CD4-positive, alpha-beta memory T cell (primary cell): ENCODE results near the gene TRAPPC8. TPM values are rescaled to one million over a fixed set of nuclear protein-coding genes. Genes with fewer than 3 reads are reported as not detected.
A peak's percentile ranks its signal among the peaks of the same experiment; 100 is the strongest.
"Not testable (repeated sequence)": the region's sequence is repeated elsewhere in the genome, so short reads cannot be mapped to it uniquely, and the experiment has no call there.

Experiments
- CTCF ChIA-PET: fragments of 350-600 bp; sonication (Branson Sonifier 250); formaldehyde crosslinking; loops from one replicate; lab custom pipeline; 2021; ENCODE audit warnings: inconsistent platforms; ENCODE audit not compliant: partially characterized antibody; lab: Charles Lee
- POLR2A ChIA-PET: fragments of 350-600 bp; sonication (Branson Sonifier 250); formaldehyde crosslinking; loops from one replicate; lab custom pipeline; 2021; ENCODE audit not compliant: partially characterized antibody; lab: Charles Lee
- DNase-seq, 5 donors: peaks; one replicate each; pipeline versions ENCODE4 v3.0.0 to v3.0.0-alpha.2; 2020 to 2022; ENCODE audit warnings: mixed read lengths in 1 of 5
- H3K27ac ChIP-seq: one replicate; pipeline ENCODE4 v1.7.0; 2013; ENCODE audit warnings: low read depth, low read length
- H3K27me3 ChIP-seq: 2 replicates; pipeline ENCODE4 v1.7.0; 2013; ENCODE audit warnings: mild to moderate bottlenecking, low read length, moderate library complexity; ENCODE audit not compliant: insufficient read depth
- H3K36me3 ChIP-seq: 2 replicates; pipeline ENCODE4 v1.7.0; 2013; ENCODE audit warnings: mild to moderate bottlenecking, low read length, moderate library complexity; ENCODE audit not compliant: insufficient read depth
- H3K4me1 ChIP-seq: 2 replicates; pipeline ENCODE4 v1.7.0; 2013; ENCODE audit warnings: mild to moderate bottlenecking, low read length, moderate library complexity; ENCODE audit not compliant: insufficient read depth
- H3K4me3 ChIP-seq, 2 donors: one replicate each; pipeline ENCODE4 v1.7.0; 2013; ENCODE audit warnings: low read length in 2 of 2, mild to moderate bottlenecking in 1 of 2
- H3K9me3 ChIP-seq, 2 donors: one replicate each; pipeline ENCODE4 v1.7.0; 2013; ENCODE audit warnings: low read length in 2 of 2, control low read depth in 1 of 2; ENCODE audit not compliant: control insufficient read depth in 1 of 2
- H3K27ac Mint-ChIP-seq, 7 donors: one replicate each; pipeline ENCODE4 v1.8.0; 2020 to 2021; ENCODE audit warnings: mixed read lengths in 7 of 7, mild to moderate bottlenecking in 6 of 7, inconsistent platforms in 3 of 7, moderate library complexity in 3 of 7
- H3K27me3 Mint-ChIP-seq, 2 donors: one replicate each; pipeline ENCODE4 v1.8.0; 2020 to 2021; ENCODE audit warnings: mixed read lengths in 2 of 2
- H3K36me3 Mint-ChIP-seq, 2 donors: one replicate each; pipeline ENCODE4 v1.8.0; 2020 to 2021; ENCODE audit warnings: mixed read lengths in 2 of 2, inconsistent platforms in 1 of 2, mild to moderate bottlenecking in 1 of 2
- H3K4me1 Mint-ChIP-seq, 4 donors: one replicate each; pipeline ENCODE4 v1.8.0; 2020 to 2021; ENCODE audit warnings: mixed read lengths in 4 of 4, mild to moderate bottlenecking in 1 of 4
- H3K4me3 Mint-ChIP-seq, 8 donors: one replicate each; pipeline ENCODE4 v1.8.0; 2020 to 2021; ENCODE audit warnings: mixed read lengths in 8 of 8, mild to moderate bottlenecking in 7 of 8, moderate library complexity in 6 of 8, inconsistent platforms in 3 of 8
- H3K9me3 Mint-ChIP-seq, 8 donors: one replicate each; pipeline ENCODE4 v1.8.0; 2020 to 2021; ENCODE audit warnings: mixed read lengths in 8 of 8, mild to moderate bottlenecking in 5 of 8, inconsistent platforms in 3 of 8, moderate library complexity in 1 of 8
- intact Hi-C: fragments of 100-400 bp; cut with micrococcal nuclease; formaldehyde crosslinking; loops from one replicate; pipeline ENCODE4 v1.15.1; 2023
- polyA plus RNA-seq, 2 donors: library from polyadenylated mRNA; unstranded; fragments of 300-500 nt; fragmentation: Illumina TruSeq; gene quantifications; one replicate each; pipeline ENCODE4 v1.2.3, GENCODE V29; 2021
- total RNA-seq, 2 experiments: library from RNA; stranded (reverse); gene quantifications; one replicate each; pipeline ENCODE4 v1.2.3, GENCODE V29; 2021

TRAPPC8 gene
- total and polyA plus RNA-seq, 4 experiments from 2014 or later: 15.3 to 66.3 (median 43.5) TPM

DNA sequence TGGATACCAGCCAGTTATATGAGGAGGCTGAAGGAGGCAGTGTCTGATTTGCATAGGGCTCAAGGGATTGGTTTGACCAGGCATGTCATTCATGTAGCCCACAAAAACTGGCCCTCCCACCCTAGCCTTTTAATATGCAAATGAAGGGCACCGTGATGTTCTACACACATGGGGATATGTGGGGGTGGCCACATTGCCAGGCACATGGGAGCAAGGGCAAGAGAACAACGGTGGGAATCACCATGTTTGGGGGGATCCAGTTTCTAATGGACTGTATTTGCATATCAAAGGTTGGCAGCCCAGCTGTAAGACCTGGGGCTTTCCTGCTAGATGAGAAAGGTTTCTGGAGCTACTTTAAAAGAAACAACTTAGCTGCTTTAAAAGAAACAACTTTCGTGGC is 117.2 kb downstream of the TRAPPC8 start:
- Histone ChIP-seq H3K36me3 (no peaks in the 10 kb centered on the region), H3K4me1 (no peaks in the 10 kb centered on the region), H3K4me3 (no peak overlapping the region), H3K9me3 (no peaks in the 10 kb centered on the region), H3K27me3 (no peaks in the 10 kb centered on the region), H3K27ac (no peak overlapping the region)
- H3K4me3 Mint-ChIP-seq: peak overlapping the region in 1 of 8 donors; percentile 21
- peaks cover 0 to 3% (median 0%) of the 10 kb centered on the region in 4 donors for H3K4me1 Mint-ChIP-seq
- H3K9me3 Mint-ChIP-seq: peaks cover 0 to 10% (median 3%) of the 10 kb centered on the region in 8 donors
- POLR2A ChIA-PET: no interaction called here
- peak overlapping the region in 2 of 7 donors; percentile 23 to 34 for H3K27ac Mint-ChIP-seq
- DNase-seq: no peak
- intact Hi-C loops: no loop called here
- peaks cover 21 to 35% of the 10 kb centered on the region in 2 donors for H3K36me3 Mint-ChIP-seq
- no peaks in the 10 kb centered on the region for H3K27me3 Mint-ChIP-seq
- CTCF ChIA-PET: no interaction called here

DNA sequence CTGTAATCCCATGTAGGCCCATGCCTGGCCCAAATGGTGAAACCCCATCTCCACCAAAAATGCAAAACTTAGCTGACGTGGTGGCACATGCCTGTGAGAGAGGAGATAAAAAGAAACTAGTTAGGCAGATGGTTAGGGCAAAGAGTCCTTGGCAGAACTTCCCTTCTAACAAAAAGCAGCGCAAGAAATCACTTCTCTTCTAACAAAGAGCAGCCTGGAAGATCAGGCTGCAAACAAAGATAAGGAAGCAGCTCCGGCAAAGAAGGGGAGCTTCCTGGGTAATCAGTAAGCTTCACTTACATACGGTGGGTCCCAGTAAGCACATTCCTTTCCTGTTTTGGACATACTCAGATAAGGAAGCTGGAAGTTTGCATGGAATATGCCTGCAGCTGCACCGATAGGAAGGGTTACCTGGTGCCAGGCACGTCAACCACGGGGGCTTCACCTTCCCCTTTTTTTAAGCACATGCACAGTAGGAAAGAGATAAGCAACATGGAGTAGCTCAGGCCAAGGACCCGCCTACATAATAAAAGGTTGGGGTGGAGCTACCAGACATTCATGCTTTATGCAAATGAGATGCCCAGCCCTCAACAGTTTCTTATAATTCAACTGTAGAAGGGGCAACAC is 121.3 kb downstream of the TRAPPC8 start:
- no peak for DNase-seq
- H3K36me3 ChIP-seq: no peaks in the 10 kb centered on the region
- H3K27me3 Mint-ChIP-seq: no peaks in the 10 kb centered on the region
- H3K4me3 Mint-ChIP-seq: no peak overlapping the region
- intact Hi-C loops: no loop called here
- H3K27ac ChIP-seq: no peak overlapping the region
- H3K4me3 ChIP-seq: no peak overlapping the region
- peaks cover 0 to 2% (median 0%) of the 10 kb centered on the region in 4 donors for H3K4me1 Mint-ChIP-seq
- ChIA-PET POLR2A (no interaction called here), CTCF (interaction anchor here (0.7 to 2.0 kb wide), 10 partner anchors 8 to 164 kb away, joined by 3 to 6 read pairs (median 3); no protein-coding TSS in a partner anchor)
- H3K9me3 Mint-ChIP-seq: peaks cover 0 to 1% (median 0%) of the 10 kb centered on the region in 8 donors
- no peak overlapping the region for H3K27ac Mint-ChIP-seq
- H3K36me3 Mint-ChIP-seq: no peaks in the 10 kb centered on the region
- H3K27me3 ChIP-seq: no peaks in the 10 kb centered on the region
- no peaks in the 10 kb centered on the region for H3K4me1 ChIP-seq
- no peaks in the 10 kb centered on the region for H3K9me3 ChIP-seq

DNA sequence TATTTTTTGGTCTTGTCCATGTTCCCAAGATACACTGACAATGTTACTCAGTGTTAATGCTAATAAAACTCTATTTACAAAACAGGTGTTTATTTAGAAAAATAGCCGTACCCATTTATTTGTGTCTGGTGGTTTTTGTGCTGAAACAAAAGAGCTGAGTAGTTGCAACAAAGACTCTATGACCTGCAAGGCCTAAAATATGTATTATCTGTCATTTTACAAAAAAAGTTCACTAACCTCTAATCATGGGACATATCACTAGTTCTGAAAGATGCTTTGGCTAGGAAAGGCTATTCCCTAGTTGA is 123.1 kb downstream of the TRAPPC8 start:
- Histone ChIP-seq H3K36me3 (no peaks in the 10 kb centered on the region), H3K9me3 (no peaks in the 10 kb centered on the region), H3K27me3 (no peaks in the 10 kb centered on the region), H3K4me3 (no peak overlapping the region), H3K4me1 (no peaks in the 10 kb centered on the region), H3K27ac (no peak overlapping the region)
- Mint-ChIP-seq H3K36me3 (no peaks in the 10 kb centered on the region), H3K27ac (no peak overlapping the region), H3K27me3 (no peaks in the 10 kb centered on the region), H3K9me3 (peaks cover 0 to 3% (median 0%) of the 10 kb centered on the region in 8 donors), H3K4me3 (no peak overlapping the region), H3K4me1 (no peaks in the 10 kb centered on the region)
- CTCF ChIA-PET: interaction anchor here (0.6 to 1.4 kb wide), 6 partner anchors 9 to 157 kb away, joined by 3 to 5 read pairs (median 4); no protein-coding TSS in a partner anchor
- intact Hi-C loops: loop anchor here (1.0 to 2.0 kb wide), 2 partner anchors 79 to 137 kb away; no protein-coding TSS in a partner anchor
- DNase-seq: no peak
- POLR2A ChIA-PET: no interaction called here

DNA sequence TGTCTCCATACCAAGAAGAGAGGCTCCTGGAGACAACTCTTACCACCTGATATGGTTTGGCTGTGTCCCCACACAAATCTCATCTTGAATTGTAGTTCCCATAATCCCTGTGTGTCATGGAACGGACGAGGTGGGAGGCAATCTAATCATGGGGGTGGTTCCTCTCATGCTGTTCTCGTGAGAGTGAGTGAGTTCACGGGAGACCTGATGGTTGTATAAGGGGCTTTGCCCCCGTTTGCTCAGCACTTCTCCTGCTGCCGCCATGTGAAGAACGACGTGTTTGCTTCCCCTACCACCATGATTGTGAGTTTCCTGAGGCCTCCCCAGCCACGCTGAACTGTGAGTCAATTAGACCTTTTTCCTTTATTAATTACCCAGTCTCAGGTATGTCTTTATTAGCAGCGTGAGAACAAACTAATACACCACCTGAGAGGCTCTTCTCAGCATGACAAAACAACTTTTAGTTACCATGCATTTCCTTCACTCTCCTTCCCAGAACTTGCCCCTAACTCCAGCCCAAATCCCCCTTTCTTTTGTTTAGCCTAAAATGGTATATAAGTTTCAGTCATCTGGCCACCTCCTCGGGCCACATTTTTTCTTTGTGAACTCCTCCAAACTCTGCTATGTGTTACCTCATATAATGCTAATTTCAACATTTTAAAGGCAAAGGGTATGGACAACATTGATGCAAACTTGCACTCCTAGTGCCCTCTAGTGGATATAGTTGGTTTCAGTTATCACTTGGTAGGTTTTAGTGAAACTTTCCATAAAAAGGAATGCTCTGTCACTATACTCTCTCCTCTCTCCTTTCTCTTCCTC is 123.6 kb downstream of the TRAPPC8 start:
- H3K36me3 ChIP-seq: no peaks in the 10 kb centered on the region
- no peak overlapping the region for H3K27ac ChIP-seq
- Mint-ChIP-seq H3K27me3 (no peaks in the 10 kb centered on the region), H3K36me3 (no peaks in the 10 kb centered on the region), H3K4me1 (no peaks in the 10 kb centered on the region), H3K27ac (no peak overlapping the region), H3K4me3 (no peak overlapping the region), H3K9me3 (peaks cover 0 to 3% (median 0%) of the 10 kb centered on the region in 8 donors)
- ChIA-PET CTCF (interaction anchor here (1.1 to 1.4 kb wide), 4 partner anchors 22 to 157 kb away, joined by 3 to 5 read pairs (median 4); no protein-coding TSS in a partner anchor), POLR2A (no interaction called here)
- H3K9me3 ChIP-seq: no peaks in the 10 kb centered on the region
- H3K4me1 ChIP-seq: no peaks in the 10 kb centered on the region
- DNase-seq: peak in 4 of 5 donors; percentile 10 to 29 (median 21)
- H3K27me3 ChIP-seq: no peaks in the 10 kb centered on the region
- H3K4me3 ChIP-seq: no peak overlapping the region
- intact Hi-C loops: loop anchor here (1.0 to 2.0 kb wide), 2 partner anchors 79 to 138 kb away; no protein-coding TSS in a partner anchor

DNA sequence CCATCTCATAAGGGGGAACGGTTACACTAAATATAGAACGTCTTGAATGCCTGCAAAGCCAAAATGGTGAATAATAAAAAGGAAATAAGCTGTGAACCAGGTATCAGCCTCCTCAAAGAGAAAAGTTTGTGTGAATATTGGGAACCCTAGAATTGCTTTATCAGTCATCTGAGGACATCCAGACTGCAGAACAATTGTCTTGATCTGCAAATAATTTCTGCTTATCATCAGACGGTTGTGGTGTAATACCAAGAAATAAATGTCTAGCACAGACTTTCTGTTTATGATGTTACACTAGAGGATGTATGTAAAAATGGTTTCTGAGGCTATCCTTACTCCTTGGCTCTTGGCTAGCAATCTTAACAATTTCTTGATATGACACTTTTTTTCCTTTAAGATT is 128.8 kb downstream of the TRAPPC8 start:
- Histone ChIP-seq H3K4me3 (no peak overlapping the region), H3K36me3 (no peaks in the 10 kb centered on the region), H3K9me3 (no peaks in the 10 kb centered on the region), H3K27ac (no peak overlapping the region), H3K4me1 (no peaks in the 10 kb centered on the region), H3K27me3 (no peaks in the 10 kb centered on the region)
- Mint-ChIP-seq H3K36me3 (no peaks in the 10 kb centered on the region), H3K27ac (no peak overlapping the region), H3K4me1 (no peaks in the 10 kb centered on the region), H3K27me3 (peaks cover 3 to 5% of the 10 kb centered on the region in 2 donors), H3K4me3 (no peak overlapping the region), H3K9me3 (peaks cover 0 to 5% (median under 1%) of the 10 kb centered on the region in 8 donors)
- no peak for DNase-seq
- CTCF ChIA-PET: no interaction called here
- POLR2A ChIA-PET: no interaction called here
- intact Hi-C loops: no loop called here

DNA sequence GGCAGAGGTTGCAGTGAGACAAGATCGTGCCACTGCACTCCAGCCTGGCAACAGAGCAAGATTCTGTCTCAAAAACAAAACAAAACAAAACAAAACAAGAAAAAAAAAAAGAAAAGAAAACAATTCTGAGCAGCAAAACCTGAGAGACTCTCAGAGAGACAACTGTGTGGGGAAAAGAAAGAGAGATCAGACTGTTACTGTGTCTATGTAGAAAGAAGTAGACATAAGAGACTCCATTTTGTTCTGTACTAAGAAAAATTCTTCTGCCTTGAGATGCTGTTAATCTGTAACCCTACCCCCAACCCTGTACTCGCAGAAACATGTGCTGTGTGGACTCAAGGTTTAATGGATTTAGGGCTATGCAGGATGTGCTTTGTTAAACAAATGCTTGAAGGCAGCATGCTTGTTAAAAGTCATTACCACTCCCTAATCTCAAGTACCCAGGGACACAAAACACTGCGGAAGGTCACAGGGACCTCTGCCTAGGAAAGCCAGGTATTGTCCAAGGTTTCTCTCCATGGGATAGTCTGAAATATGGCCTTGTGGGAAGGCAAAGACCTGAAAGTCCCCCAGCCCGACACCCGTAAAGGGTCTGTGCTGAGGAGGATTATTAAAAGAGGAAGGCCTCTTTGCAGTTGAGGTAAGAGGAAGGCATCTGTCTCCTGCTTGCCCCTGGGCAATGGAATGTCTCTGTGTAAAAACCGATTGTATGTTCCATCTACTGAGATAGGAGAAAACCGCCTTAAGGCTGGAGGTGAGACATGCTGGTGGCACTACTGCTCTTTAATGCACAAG is 132.4 kb downstream of the TRAPPC8 start:
- H3K9me3 Mint-ChIP-seq, H3K4me1 Mint-ChIP-seq, H3K4me1 ChIP-seq, H3K36me3 Mint-ChIP-seq, POLR2A ChIA-PET, H3K27me3 Mint-ChIP-seq, H3K27ac Mint-ChIP-seq, CTCF ChIA-PET, H3K4me3 Mint-ChIP-seq, H3K9me3 ChIP-seq, H3K4me3 ChIP-seq, DNase-seq, H3K27ac ChIP-seq, H3K36me3 ChIP-seq, intact Hi-C loops, H3K27me3 ChIP-seq: not testable (repeated sequence)

DNA sequence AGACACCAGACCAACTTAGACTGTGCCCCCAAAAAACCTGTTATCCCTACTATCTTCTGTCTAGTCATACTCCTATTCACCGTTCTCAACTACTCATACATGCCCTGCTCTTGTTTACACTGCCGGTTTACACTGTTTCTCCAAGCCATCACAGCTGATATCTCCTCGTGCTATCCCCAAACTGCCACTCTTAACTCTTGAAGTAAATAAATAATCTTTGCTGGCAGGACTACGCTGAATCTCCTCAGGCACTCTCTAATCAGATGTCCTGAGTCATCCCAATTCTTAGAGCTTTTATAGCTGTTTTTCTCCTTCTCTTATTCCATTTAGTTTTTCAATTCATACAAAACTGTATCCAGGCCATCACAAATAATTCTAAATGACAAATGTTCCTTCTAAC is 133.9 kb downstream of the TRAPPC8 start:
- H3K36me3 Mint-ChIP-seq, CTCF ChIA-PET, H3K27me3 Mint-ChIP-seq, H3K27ac ChIP-seq, intact Hi-C loops, H3K4me1 ChIP-seq, POLR2A ChIA-PET, DNase-seq, H3K27me3 ChIP-seq, H3K27ac Mint-ChIP-seq, H3K9me3 ChIP-seq, H3K4me3 ChIP-seq, H3K9me3 Mint-ChIP-seq, H3K4me3 Mint-ChIP-seq, H3K36me3 ChIP-seq, H3K4me1 Mint-ChIP-seq: not testable (repeated sequence)
